K562 (cell line): ENCODE data around the gene RARS1. TPM values are rescaled to one million over a fixed set of nuclear protein-coding genes. Genes with fewer than 3 reads are reported as not detected.

ENCODE experiments used
- ATAC-seq: fragments of 200-7000 bp; cut with Tn5 transposase; 3 replicates; pipeline ENCODE4 v1.9.1; 2020; ENCODE audit warnings: moderate library complexity
- BruUV-seq: library from RNA; stranded (reverse); fragments of 400-500 nt; replicated peaks from 2 replicates; lab custom pipeline; 2021; lab: Mats Ljungman, UMichigan
- CTCF ChIA-PET: fragments of 300-600 bp; formaldehyde crosslinking; extraction: SDS; loops from one replicate; lab custom pipeline; 2021; ENCODE audit warnings: low intra/inter-chr PET ratio; lab: Yijun Ruan, JAX
- POLR2A ChIA-PET: fragments of 300-600, 350-650 bp; sonication (Branson Sonifier 250); formaldehyde crosslinking; extraction: SDS; loops from one replicate; lab custom pipeline; 2021; ENCODE audit warnings: antibody characterized with exemption, inconsistent platforms; lab: Yijun Ruan, JAX
- DNase-seq, 4 experiments: peaks; one replicate each; pipeline versions ENCODE4 v3.0.0 to v3.0.0-alpha.2; 2011 to 2018; ENCODE audit warnings: low spot score in 3 of 4, mixed read lengths in 3 of 4; ENCODE audit errors: extremely low read depth in 1 of 4
- FAIRE-seq: peaks from 2 replicates; lab custom pipeline; 2011; peaks lifted over from hg19 to GRCh38; lab: Jason Lieb, UNC
- H2AFZ ChIP-seq: 2 replicates; pipeline ENCODE4 v1.6.0; 2011; ENCODE audit warnings: low read depth, low read length, control low read depth, inconsistent platforms
- H3K27ac ChIP-seq: fragments of 200-600 bp; 3 replicates; pipeline ENCODE4 v1.8.0; 2011; ENCODE audit warnings: low read depth, mild to moderate bottlenecking, control low read depth, inconsistent platforms, low read length, moderate library complexity, mixed read lengths; ENCODE audit errors: extremely low read depth
- H3K27me3 ChIP-seq, 2 experiments: fragments of 300-600 bp in 1 of 2; 2 replicates in 1 of 2; 3 replicates in 1 of 2; pipeline versions ENCODE4 v1.6.0 to v1.8.0; 2011; ENCODE audit warnings: inconsistent platforms in 2 of 2, low read length in 2 of 2, mild to moderate bottlenecking in 1 of 2, mixed read lengths in 1 of 2, moderate library complexity in 1 of 2; ENCODE audit not compliant: control insufficient read depth in 2 of 2, insufficient read depth in 2 of 2
- H3K36me3 ChIP-seq: fragments of 300-600 bp; 3 replicates; pipeline ENCODE4 v1.8.0; 2011; ENCODE audit warnings: mild to moderate bottlenecking, low read length, inconsistent platforms; ENCODE audit not compliant: control insufficient read depth, insufficient read depth
- H3K4me1 ChIP-seq, 2 experiments: fragments of 200-600 bp in 1 of 2; replicated peaks in 1 of 2; 2 replicates in 1 of 2; 3 replicates in 1 of 2; pipeline versions ENCODE4 v1.5.1 to v1.8.0; 2011; ENCODE audit warnings: inconsistent platforms in 2 of 2, low read length in 2 of 2, mild to moderate bottlenecking in 1 of 2, mixed read lengths in 1 of 2, moderate library complexity in 1 of 2; ENCODE audit not compliant: control insufficient read depth in 2 of 2, insufficient read depth in 2 of 2
- H3K4me2 ChIP-seq: 2 replicates; pipeline ENCODE4 v1.6.1; 2011; ENCODE audit warnings: low read length, control low read depth, inconsistent platforms, mixed read lengths; ENCODE audit not compliant: insufficient read depth
- H3K4me3 ChIP-seq: fragments of 200-600 bp; sonication (generic), shearing (Covaris generic); 2 replicates; pipeline ENCODE4 v1.5.1; 2016; ENCODE audit warnings: control low read depth, inconsistent platforms
- H3K79me2 ChIP-seq: fragments of 200-600 bp; 3 replicates; pipeline ENCODE4 v1.8.0; 2011; ENCODE audit warnings: low read length, inconsistent platforms; ENCODE audit not compliant: control insufficient read depth, insufficient read depth
- H3K9ac ChIP-seq, 2 experiments: 2 replicates each; pipeline versions ENCODE4 v1.6.0 to v1.6.1; 2011; ENCODE audit warnings: low read depth in 2 of 2, low read length in 2 of 2, control low read depth in 1 of 2, inconsistent platforms in 1 of 2, mild to moderate bottlenecking in 1 of 2, mixed read lengths in 1 of 2; ENCODE audit not compliant: insufficient read depth in 1 of 2
- H3K9me1 ChIP-seq: one replicate; pipeline ENCODE4 v1.6.0; 2011; ENCODE audit warnings: inconsistent platforms, mild to moderate bottlenecking, low read length, moderate library complexity; ENCODE audit not compliant: control insufficient read depth, insufficient read depth
- H3K9me3 ChIP-seq: replicated peaks from 2 replicates; pipeline ENCODE4 v1.5.1; 2011; ENCODE audit warnings: low read depth, low read length, inconsistent platforms; ENCODE audit not compliant: control insufficient read depth, insufficient read depth
- H4K20me1 ChIP-seq: replicated peaks from 2 replicates; pipeline ENCODE4 v1.6.1; 2011; ENCODE audit warnings: low read length, inconsistent platforms, mixed read lengths; ENCODE audit not compliant: control insufficient read depth, insufficient read depth
- CBX2 ChIP-seq: fragments of 200-600 bp; sonication (generic); IDR thresholded peaks from one replicate; pipeline ENCODE4 v1.6.1; 2012; ENCODE audit warnings: mild to moderate bottlenecking, low read length, inconsistent platforms; ENCODE audit not compliant: insufficient read depth, poor library complexity, severe bottlenecking
- CBX5 ChIP-seq: IDR thresholded peaks from 2 replicates; pipeline ENCODE4 v1.6.1; 2014; ENCODE audit warnings: low read depth, borderline replicate concordance
- CBX8 ChIP-seq: fragments of 200-600 bp; sonication (generic); IDR thresholded peaks from 2 replicates; pipeline ENCODE4 v1.6.1; 2012; ENCODE audit warnings: borderline replicate concordance, mixed run types, low read depth, mild to moderate bottlenecking, moderate library complexity, mixed read lengths, low read length, control low read depth, inconsistent platforms; ENCODE audit not compliant: poor library complexity, severe bottlenecking; ENCODE audit errors: extremely low read depth
- NCOA6 ChIP-seq: fragments of 450-650 bp; IDR thresholded peaks from 2 replicates; pipeline ENCODE4 v1.6.1; 2017; ENCODE audit warnings: mild to moderate bottlenecking
- NUFIP1 ChIP-seq: fragments of 450-650 bp; IDR thresholded peaks from 2 replicates; pipeline ENCODE4 v1.6.1; 2018; ENCODE audit not compliant: partially characterized antibody
- RBM14 ChIP-seq: fragments of 200-400 bp; formaldehyde crosslinking; IDR thresholded peaks from 2 replicates; pipeline ENCODE4 v1.6.1; 2018; ENCODE audit warnings: low read depth, mild to moderate bottlenecking, low read length, moderate library complexity, borderline replicate concordance; ENCODE audit not compliant: insufficient read depth
- RBM34 ChIP-seq: fragments of 200-400 bp; formaldehyde crosslinking; IDR thresholded peaks from 2 replicates; pipeline ENCODE4 v1.6.1; 2018; ENCODE audit warnings: low read length, borderline replicate concordance; ENCODE audit not compliant: insufficient read depth
- SMARCC2 ChIP-seq: fragments of 450-650 bp; IDR thresholded peaks from 2 replicates; pipeline ENCODE4 v1.6.1; 2017; ENCODE audit warnings: antibody characterized with exemption, moderate library complexity, mild to moderate bottlenecking, low read depth
- TSHZ1 ChIP-seq: fragments of 250-450 bp; sonication (Bioruptor Pico); IDR thresholded peaks from 2 replicates; pipeline ENCODE4 v1.4.0; 2020; ENCODE audit warnings: mild to moderate bottlenecking, moderate library complexity
- ZNF224 ChIP-seq: sonication (generic); formaldehyde crosslinking; IDR thresholded peaks from 2 replicates; pipeline ENCODE4 v1.8.0; 2022; ENCODE audit warnings: mild to moderate bottlenecking, missing genetic modification reagents
- ZNF449 ChIP-seq: fragments of 250-450 bp; sonication (Bioruptor Pico); IDR thresholded peaks from 2 replicates; pipeline ENCODE4 v1.8.0; 2022; ENCODE audit warnings: moderate library complexity, mild to moderate bottlenecking, inconsistent platforms
- WGBS: fragments of 100-300 bp; shearing (Covaris generic); methylation state at CpG from one replicate; pipeline ENCODE4 v1.1.6; 2016; ENCODE audit warnings: low coverage, mixed read lengths; ENCODE audit not compliant: insufficient coverage; ENCODE audit errors: missing lambda C conversion rate; 5-methylcytosine and 5-hydroxymethylcytosine counted together
- in situ Hi-C: fragments of 300-500 bp; cut with MboI; formaldehyde crosslinking; loops from 4 replicates; pipeline ENCODE4 v1.15.0; 2018; ENCODE audit warnings: inconsistent platforms, mixed read lengths
- intact Hi-C: fragments of 100-400 bp; cut with micrococcal nuclease; formaldehyde crosslinking; loops from 2 replicates; pipeline ENCODE4 v1.14.2; 2022
- polyA plus RNA-seq, 8 experiments: library from polyadenylated mRNA; depleted of rRNA in 4 of 8; stranded (reverse) in 5 of 8; unstranded in 3 of 8; fragments of >200 nt; fragmentation: Nextera tagmentation in 2 of 8; fragmentation: Illumina TruSeq in 1 of 8; extraction: Ambion mirVana in 2 of 8; extraction: Trizol in 1 of 8; gene quantifications; 2 replicates each; pipeline versions ENCODE4 v1.2.1 to v1.2.3, GENCODE V29; 2011 to 2014; ENCODE audit warnings: inconsistent platforms in 1 of 8, missing spikeins in 1 of 8
- total RNA-seq, 7 experiments: library from RNA; depleted of rRNA in 6 of 7; stranded (reverse); fragments of >200 nt in 6 of 7; fragmentation: Illumina TruSeq in 2 of 7; extraction: Trizol in 2 of 7; gene quantifications; 2 replicates each; pipeline versions ENCODE4 v1.2.1 to v1.2.3, GENCODE V29; 2011 to 2021; ENCODE audit warnings: low replicate concordance in 1 of 7

The RARS1 gene
- total and polyA plus RNA-seq, 9 of the 15 experiments (the other 6 are each of a cell fraction or from before 2014, with no cell fraction given) = 109 to 196 (median 139) TPM

GRCh38 chr5:168502563-168503237 lies 16.4 kb downstream of the RARS1 start (continued):
- TF ChIP-seq RBM34 = no peak
- no peak for TF ChIP-seq SMARCC2
- TF ChIP-seq TSHZ1 = no peak
- TF ChIP-seq NCOA6 = no peak

- intact Hi-C loops = no loop called here
- no peak for TF ChIP-seq CBX8
- TF ChIP-seq RBM14 = no peak
- no peak for TF ChIP-seq CBX2
- TF ChIP-seq ZNF224 (CRISPR knock-in tag) = no peak
- 0 out of 2 replicates have a peak, but pooled peaks have one; percentile 27 for TF ChIP-seq CBX5
- TF ChIP-seq NUFIP1 = no peak
- no peak for TF ChIP-seq ZNF449 (CRISPR knock-in tag)
These were observed 27.7 kb downstream of the RARS1 start for GRCh38 chr5:168513861-168514428.

More at GRCh38 chr5:168513861-168514428, 27.7 kb downstream of the RARS1 start:
- Histone ChIP-seq H4K20me1 (no peaks in the 10 kb centered on the region), H3K9me3 (peaks cover 5% of the 10 kb centered on the region; the same call in 1 of the 2 replicates), H2AFZ (no peak overlapping the region), H3K4me2 (no peak overlapping the region), H3K4me1 (no peaks in the 10 kb centered on the region), H3K9ac (no peak overlapping the region), H3K27me3 (no peaks in the 10 kb centered on the region), H3K27ac (no peak overlapping the region), H3K4me3 (no peak overlapping the region), H3K79me2 (no peaks in the 10 kb centered on the region), H3K9me1 (no peaks in the 10 kb centered on the region), H3K36me3 (peaks cover 98% of the 10 kb centered on the region)
- ChIA-PET CTCF (no interaction called here), POLR2A (interaction anchor here (0.8 kb wide), 1 partner anchor 15 kb away, joined by 3 read pairs; no protein-coding TSS in a partner anchor)
- BruUV-seq = no TSS peak
- in situ Hi-C loops = no loop called here
- DNase-seq (no peak), ATAC-seq (no peak), FAIRE-seq (no peak)
- 96% methylated on average over 2 of the region's 2 CpGs for WGBS
